ENCODE measurements around the gene ZNF668. TPM values are rescaled to one million over a fixed set of nuclear protein-coding genes. Genes with fewer than 3 reads are reported as not detected.

Gene ZNF668
- total RNA-seq, 1 donor from 2014 or later = 5.3 TPM

DNA sequence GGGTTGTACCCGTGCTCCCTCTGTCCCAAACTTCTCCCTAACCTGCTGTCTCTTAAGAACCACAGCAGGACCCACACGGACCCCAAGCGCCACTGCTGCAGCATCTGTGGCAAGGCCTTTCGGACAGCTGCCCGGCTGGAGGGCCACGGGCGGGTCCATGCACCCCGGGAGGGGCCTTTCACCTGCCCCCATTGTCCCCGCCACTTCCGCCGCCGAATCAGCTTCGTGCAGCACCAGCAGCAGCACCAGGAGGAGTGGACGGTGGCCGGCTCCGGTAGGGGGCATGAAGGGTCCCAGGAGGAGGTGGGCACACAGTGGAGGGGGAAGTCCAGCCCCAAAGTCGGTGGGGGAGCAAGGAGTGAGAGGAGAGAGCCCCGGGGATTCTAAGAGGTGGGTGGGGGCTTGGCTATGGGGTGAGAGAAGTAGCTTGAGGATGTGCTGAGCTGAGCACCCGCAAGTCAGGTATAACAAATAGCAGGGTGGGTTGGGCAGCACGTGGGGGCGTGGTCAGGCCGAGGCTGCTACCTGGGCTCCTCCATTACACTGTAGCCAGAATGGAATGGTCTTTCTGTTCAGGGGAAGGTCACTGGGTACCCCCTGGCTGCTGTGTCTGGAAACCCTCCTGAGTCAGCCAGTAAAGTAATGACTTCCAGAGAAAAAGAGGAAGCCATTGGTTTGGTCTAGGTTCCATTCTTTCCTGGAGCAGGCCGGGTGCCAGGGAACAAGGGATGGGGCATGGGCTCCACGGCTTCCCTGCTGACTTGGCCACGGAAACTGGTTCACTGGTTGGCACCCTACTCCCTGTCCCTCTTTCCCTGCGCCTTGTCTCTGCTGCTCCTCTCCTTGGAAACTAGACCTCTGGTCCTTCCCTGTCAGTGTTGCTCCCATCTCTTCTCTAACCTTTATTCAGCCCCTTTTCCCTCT, 7.7 kb upstream of the ZNF668 start:
- DNase-seq = no peak

DNA sequence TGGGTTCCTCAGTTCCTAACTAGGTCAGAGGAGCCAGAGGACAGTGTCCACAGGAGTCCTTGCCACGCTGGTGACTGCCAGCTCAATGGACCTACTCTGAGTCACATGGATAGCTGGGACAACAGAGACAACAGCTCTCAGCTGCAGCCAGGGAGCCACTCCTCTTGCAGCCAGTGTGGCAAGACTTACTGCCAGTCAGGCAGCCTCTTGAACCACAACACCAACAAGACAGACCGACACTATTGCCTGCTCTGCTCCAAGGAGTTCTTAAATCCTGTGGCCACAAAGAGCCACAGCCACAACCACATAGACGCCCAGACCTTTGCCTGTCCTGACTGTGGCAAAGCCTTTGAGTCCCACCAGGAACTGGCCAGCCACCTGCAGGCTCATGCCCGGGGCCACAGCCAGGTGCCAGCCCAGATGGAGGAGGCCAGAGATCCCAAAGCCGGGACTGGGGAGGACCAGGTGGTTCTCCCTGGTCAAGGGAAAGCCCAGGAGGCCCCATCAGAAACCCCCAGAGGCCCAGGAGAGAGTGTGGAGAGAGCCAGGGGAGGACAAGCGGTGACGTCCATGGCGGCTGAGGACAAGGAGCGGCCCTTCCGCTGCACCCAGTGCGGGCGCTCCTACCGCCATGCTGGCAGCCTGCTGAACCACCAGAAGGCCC, 6.8 kb upstream of the ZNF668 start:
- no peak for DNase-seq

DNA sequence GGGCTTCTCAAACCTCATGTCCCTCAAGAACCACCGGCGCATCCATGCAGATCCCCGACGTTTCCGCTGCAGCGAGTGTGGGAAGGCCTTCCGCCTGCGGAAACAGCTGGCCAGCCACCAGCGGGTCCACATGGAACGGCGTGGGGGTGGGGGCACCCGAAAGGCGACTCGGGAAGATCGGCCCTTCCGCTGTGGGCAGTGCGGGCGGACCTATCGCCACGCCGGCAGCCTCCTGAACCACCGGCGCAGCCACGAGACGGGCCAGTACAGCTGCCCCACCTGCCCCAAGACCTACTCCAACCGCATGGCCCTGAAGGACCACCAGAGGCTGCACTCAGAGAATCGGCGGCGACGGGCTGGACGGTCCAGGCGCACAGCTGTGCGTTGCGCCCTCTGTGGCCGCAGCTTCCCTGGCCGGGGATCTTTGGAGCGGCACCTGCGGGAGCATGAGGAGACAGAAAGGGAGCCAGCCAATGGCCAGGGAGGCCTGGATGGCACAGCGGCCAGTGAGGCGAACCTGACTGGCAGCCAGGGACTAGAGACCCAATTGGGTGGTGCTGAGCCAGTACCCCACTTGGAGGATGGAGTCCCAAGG, 6.1 kb upstream of the ZNF668 start:
- no peak for DNase-seq

DNA sequence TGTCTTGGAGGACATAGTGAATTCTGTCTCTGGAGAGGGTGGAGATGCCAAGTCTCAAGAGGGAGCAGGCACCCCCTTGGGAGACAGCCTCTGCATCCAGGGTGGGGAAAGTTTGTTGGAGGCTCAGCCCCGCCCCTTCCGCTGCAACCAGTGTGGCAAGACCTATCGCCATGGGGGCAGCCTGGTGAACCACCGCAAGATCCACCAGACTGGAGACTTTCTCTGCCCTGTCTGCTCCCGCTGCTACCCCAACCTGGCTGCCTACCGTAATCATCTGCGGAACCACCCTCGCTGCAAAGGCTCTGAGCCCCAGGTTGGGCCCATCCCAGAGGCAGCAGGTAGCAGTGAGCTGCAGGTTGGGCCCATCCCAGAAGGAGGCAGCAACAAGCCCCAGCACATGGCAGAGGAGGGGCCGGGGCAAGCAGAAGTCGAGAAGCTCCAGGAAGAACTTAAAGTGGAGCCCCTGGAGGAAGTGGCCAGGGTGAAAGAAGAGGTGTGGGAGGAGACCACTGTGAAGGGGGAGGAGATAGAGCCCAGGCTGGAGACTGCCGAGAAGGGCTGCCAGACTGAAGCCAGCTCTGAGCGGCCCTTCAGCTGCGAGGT, 5.4 kb upstream of the ZNF668 start:
- DNase-seq = no peak

DNA sequence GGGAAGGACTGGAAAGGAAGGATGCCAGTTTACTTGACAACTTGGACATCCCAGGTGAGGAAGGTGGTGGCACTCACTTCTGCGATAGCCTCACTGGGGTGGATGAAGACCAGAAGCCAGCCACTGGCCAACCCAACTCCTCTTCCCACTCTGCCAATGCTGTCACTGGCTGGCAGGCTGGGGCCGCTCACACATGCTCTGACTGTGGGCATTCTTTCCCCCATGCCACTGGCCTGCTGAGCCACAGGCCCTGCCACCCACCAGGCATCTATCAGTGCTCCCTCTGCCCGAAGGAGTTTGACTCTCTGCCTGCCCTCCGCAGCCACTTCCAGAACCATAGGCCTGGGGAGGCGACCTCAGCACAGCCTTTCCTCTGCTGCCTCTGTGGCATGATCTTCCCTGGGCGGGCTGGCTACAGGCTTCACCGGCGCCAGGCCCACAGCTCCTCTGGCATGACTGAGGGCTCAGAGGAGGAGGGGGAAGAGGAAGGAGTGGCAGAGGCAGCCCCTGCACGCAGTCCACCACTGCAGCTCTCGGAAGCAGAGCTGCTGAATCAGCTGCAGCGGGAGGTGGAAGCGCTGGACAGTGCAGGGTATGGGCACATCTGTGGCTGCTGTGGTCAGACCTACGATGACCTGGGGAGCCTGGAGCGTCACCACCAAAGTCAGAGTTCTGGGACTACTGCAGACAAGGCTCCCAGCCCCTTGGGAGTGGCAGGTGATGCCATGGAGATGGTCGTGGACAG, 4.7 kb upstream of the ZNF668 start:
- no peak for DNase-seq

DNA sequence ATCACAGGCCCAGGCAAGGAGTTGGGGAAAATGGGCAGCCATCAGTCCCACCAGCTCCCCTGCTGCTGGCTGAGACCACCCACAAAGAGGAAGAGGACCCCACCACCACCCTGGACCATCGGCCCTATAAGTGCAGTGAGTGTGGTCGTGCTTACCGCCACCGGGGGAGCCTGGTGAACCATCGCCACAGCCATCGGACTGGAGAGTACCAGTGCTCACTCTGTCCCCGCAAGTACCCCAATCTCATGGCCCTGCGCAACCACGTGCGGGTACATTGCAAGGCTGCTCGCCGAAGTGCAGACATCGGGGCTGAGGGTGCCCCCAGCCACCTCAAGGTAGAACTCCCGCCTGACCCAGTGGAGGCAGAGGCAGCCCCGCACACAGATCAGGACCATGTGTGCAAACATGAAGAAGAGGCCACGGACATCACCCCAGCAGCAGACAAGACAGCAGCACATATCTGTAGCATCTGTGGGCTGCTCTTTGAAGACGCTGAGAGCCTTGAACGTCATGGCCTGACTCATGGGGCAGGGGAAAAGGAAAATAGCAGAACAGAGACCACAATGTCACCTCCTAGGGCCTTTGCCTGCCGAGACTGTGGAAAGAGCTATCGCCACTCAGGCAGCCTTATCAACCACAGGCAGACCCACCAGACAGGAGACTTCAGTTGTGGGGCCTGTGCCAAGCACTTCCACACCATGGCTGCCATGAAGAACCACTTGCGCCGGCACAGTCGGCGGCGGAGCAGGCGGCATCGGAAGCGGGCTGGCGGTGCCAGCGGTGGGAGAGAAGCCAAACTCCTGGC, 3.8 kb upstream of the ZNF668 start:
- no peak for DNase-seq

DNA sequence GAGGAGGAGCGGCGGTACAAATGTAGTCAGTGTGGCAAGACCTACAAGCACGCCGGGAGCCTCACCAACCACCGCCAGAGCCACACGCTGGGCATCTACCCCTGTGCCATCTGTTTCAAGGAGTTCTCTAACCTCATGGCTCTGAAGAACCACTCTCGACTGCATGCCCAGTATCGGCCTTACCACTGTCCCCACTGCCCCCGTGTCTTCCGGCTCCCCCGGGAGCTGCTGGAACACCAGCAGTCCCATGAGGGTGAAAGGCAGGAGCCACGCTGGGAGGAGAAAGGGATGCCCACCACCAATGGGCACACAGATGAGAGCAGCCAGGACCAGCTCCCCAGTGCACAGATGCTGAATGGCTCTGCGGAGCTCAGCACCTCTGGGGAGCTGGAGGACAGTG, 3.0 kb upstream of the ZNF668 start:
- no peak for DNase-seq

DNA sequence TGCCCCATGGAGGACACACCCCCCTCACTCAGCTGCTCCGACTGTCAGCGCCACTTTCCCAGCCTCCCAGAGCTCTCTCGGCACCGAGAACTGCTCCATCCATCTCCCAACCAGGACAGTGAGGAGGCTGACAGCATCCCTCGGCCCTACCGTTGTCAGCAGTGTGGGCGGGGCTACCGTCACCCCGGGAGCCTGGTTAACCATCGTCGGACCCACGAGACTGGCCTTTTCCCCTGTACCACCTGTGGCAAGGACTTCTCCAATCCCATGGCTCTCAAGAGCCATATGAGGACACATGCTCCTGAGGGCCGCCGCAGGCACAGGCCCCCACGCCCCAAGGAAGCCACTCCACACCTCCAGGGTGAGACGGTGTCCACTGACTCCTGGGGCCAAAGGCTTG, 2.3 kb upstream of the ZNF668 start:
- DNase-seq = no peak

DNA sequence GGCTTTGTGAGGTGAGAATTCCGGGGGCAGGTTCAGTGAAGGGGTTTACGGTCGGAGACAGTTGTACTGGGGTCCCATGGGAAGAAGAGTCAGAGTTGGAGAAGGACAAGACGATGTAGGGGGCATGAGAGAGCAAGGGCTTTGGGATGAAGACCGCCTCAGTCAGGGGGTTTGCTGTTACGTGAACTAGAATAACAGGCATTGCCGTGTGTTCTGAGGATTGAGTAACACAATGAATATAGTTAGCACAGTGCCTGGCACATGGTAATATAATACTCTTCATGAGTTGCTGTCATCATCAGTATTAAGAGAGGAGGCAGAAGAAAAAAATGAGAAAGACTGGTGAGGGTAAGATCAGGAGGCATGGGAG, 759 bp upstream of the ZNF668 start:
- DNase-seq = no peak

DNA sequence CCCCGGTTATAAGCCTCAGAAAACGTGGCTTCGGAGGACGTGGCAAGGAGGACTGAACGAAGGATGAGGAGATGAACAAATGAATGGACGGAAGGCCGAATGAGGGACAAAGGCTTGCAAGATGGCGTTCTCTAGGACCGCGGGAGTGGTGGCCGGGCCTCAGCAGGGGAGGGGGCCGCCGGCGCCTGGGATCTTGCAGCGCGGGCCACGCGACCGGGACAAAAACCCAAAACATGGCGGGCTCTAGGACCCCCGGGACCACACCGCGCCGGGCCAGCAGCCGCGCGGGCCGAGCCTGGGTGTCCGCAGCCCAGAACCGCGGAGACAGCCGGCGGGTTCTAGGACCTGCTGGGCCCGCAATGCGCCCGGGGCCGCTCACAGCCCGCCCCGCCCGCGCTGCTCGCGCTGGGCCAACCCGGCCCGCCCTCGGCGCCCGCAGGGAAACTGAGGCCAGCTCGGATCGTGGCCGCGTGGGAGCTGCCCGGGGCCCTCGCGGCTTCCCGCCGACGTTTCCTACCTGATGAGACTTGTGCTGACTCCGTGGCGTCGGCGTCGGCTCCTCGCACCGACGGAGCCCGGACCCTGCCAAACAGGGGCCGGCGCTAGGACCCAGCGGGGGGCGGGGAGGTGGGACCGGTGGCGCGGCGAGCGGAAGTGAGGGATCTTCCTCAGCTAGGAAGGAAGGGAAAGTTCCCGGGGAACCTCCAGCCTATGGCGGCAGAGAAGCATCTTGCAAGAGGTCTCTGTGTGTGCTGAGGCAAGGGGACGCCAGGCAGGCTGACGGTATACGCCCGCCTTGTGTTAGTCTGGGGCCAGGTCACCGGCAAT, 684 bp downstream of the ZNF668 start:
- DNase-seq = peak; percentile 88

DNA sequence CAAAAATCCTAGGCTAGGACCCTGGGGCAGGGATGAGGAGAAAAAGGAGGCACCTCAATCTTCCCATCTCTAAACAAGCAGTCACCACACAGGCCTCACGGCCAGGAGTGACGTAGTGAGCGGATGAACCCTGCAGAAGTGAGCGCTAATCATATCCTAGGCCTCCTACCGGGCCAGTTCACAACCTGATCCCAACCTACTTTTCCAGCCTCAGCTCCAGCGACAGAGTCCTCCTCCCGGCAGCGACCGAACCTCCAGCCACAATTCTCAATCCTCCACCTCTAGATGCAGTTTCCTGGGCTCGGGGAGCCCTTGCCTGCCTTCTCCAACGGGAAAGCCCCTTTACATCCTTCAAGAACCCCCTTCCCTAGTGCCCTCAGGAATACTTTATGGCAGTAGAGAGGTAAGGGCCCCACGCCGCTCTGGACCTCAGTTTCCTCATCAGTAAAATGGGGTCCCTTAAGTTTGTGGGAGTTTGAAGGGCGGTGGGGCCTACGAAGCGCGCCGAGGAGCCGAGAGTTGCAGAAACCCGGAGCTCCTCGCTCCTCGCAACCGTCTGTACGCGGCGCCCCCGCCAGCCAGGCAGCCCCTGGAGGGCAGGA, 1.4 kb downstream of the ZNF668 start:
- peak; percentile 14 for DNase-seq

DNA sequence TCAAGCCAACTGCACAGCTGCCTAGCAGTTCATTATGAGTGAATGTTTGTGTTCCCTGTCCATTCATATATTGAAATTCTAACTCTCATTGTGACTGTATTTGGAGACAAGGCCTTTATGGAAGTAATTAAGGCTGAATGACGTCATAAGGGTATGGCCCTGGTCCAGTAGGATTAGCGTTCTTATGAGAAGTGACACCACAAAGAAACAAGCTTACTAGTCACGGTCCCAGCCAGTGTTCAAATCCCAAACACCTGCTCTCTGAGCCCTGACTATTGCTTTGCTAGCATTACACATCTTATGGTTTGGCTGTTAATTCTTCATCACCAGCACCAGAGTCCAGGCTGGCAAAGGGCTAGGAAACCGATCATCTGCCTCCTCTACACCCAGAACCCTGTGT, 2.2 kb downstream of the ZNF668 start:
- no peak for DNase-seq

DNA sequence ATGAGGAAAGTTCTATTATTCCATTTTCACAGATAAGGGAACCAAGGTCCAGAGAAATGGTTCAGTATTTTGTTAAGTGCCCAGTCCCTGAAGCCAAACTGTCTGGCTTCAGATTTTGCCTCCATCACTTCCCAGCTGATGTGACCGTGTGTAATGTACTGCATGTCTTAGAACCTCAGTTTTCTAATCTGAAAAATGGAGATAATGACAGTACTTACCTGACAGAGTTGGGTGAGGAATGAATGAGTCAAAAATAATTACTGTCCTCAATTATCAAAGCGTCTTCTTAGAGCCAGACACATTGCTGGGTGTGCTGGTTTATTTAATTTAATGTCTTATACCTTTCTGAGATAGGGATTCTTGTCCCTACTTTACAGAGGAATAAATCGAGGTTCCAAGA, 6.7 kb downstream of the ZNF668 start:
- DNase-seq = no peak

DNA sequence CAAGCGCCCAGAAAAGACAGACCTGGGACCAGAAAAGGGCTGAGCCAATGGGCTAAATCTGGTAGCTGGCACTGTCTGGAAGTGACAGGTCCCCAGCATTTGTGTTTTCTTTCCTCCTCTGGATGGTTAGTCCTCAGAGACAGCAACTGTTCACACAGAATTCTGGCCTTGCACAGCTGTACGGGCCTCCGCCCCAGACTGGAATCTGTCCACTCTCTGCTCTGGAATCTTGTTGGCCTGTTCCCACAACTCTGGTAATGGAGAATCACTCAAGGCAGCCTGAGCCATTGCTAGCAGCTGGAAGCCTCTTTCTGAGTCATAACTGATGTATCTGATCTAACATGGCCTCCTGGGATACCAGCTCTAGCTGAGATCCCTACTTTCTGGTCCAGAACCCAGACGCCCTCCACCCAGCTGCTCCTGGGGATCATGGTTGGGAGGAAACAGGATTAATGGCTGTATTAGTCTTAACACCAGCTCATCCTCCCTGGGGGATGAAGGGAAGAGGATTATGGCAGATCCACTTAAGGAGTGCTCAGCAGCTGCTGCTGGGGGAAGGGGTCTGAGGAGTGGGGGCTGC, 9.1 kb downstream of the ZNF668 start:
- no peak for DNase-seq

DNA sequence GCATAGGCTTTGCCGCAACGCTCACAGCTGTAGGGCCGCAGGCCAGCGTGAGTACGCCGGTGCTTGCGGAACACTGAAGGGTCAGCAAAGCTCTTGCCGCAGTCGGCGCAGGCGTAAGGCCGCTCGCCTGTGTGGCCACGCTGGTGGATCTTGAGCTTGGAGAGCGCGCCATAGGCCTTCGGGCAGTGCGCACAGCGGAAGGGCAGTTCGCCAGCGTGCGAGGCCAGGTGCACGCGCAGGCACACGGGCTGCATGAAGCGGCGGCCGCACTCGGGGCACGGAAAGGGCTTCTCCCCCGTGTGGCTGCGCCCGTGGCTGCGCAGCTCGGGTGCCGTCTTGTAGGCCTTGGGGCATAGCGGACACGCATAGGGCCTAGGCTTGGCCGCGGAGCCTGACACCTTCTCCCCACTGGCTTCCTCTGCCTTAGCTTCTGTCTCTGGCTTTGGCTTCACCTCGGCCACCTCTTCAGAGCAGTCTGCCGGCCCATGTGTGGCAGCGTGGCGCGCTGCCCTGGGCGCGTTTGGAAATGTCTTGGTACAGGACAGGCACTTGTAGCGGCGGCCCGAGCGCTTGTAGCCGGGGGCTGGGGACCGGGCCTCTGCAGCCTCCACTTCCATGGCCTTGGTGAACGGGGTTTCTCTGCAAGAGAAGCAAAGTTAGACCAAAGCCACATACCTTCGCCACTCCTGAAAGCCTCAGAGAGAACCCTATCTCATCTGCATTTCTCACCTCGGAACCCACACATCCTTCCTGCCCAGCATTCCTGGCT, 10.0 kb downstream of the ZNF668 start:
- no peak for DNase-seq

DNA sequence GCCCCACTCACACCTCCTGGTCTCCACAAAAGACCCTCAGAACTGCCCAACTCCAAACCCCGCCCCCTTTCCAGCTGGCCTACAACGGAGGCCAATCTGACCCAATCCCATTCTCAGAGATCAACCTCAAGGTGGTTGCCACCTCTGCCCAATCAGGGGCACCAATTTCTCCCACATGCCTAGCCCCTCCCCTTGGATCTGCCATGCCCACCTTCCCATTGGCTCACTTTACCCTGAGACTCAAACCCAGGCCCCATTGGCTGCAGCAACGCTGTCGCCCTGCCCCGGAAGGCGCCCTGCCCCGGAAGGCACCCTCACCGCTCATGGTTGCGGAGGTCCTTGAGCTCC, 10.6 kb downstream of the ZNF668 start:
- no peak for DNase-seq

DNA sequence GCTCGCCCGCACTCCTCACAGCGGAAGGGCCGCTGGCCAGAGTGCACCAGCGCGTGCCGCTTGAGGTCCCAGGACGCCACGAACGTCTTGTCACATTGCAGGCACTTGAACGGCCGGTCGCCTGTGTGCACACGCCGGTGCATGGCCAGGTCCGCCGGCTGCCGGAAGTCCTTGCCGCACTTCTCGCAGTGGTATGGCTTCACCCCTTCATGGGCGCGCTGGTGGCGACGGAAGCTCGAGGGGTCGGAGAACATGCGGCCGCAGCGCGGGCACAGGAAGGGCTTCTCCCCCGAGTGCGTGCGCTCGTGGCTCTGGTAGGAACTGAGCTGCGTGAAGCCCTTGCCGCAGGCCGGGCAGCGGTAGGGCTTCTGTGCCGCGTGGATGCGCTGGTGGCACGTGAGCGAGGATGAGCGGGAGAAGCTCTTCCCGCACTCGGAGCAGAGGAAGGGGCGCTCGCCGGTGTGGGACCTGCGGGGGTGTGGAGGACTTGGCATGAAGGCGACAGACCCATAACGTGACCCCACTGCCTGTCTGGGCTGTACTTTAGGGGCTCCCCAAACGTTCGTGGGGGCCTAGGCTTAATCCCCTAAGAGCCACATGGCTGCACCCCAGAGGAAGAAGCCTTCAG, 12.1 kb downstream of the ZNF668 start:
- no peak for DNase-seq

DNA sequence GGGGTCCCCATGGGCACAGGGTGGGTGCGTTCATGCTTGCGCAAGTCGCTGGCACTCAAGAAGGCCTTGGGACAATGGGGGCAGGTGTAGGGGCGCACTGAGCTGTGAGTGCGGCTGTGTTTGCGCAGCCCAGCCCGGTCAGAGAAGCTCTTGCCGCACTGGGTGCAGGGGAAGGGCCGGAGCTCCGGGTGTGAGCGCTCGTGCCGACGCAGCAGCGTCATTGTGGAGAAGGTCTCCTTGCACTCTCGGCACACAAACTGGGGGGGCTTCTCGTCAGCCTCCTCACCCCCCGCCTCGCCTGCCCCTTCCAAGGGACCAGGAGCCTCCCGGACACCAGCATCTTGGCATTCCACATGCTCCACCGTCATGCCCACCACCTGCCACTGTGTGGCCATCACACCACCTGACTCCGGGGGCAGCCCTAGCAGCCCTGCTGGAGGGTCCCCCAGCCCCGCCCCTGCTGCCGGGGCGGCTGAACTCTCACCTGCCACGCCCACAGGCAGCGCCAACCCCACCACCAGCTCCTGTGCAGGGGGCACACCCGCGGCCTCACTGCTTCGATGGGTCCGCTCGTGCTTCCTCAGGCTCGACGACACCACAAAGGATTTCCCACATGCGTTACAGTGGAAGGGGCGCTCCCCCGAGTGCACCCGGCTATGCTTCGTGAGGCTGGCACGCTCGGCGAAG, 12.8 kb downstream of the ZNF668 start:
- no peak for DNase-seq
